COLO829 (cell line): ENCODE results near the gene OR52I1.

Experiments used
- DNase-seq: peaks from one replicate; pipeline ENCODE4 v3.0.0; 2012; ENCODE audit warnings: low spot score

The OR52I1 gene

DNA sequence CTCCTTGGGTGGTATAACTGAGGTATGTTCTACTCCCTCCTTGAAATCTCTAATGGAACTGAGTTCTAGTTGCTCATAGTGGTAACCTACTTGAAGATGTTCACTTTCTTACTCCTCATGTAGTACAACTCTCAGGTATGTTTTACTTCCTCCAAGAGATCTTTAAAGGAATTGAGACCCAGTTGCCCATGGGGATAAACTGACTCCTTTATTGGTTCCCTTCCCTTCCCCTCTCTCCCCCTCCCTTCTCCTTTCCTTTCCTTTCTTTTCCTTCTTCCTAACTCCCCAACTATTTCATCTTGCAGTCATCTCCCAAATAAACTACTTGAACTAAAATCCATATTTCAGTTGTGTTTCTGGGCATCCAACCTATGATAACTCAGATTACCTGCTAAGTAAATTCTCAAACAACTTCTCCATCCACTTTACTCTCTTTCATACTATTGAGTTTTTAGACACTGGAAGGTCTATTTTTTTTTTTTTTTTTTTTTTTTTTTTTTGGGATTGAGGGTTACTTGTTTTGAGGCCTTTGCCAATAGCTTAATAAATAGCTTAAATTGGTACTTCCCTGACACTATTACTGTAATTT, 22.1 kb downstream of the OR52I1 start:
- no peak for DNase-seq

DNA sequence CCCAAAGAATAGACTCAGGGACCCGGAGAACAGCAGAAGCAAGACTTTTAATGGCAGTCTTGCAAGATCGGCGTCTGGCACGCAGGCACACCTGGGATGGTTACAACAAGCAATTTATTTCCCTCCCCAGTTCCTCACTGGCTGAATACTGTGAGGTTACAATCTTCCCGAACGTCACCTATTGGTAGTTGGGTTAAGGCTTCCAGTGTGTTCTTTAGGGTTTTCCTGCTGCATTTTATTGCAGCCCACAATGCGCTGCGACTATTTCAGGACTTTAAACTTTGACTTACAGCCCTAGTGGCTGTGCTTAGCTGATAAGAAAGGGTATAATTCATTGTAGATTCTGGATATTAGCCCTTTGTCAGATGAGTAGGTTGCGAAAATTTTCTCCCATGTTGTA, 25.7 kb downstream of the OR52I1 start:
- no peak for DNase-seq

DNA sequence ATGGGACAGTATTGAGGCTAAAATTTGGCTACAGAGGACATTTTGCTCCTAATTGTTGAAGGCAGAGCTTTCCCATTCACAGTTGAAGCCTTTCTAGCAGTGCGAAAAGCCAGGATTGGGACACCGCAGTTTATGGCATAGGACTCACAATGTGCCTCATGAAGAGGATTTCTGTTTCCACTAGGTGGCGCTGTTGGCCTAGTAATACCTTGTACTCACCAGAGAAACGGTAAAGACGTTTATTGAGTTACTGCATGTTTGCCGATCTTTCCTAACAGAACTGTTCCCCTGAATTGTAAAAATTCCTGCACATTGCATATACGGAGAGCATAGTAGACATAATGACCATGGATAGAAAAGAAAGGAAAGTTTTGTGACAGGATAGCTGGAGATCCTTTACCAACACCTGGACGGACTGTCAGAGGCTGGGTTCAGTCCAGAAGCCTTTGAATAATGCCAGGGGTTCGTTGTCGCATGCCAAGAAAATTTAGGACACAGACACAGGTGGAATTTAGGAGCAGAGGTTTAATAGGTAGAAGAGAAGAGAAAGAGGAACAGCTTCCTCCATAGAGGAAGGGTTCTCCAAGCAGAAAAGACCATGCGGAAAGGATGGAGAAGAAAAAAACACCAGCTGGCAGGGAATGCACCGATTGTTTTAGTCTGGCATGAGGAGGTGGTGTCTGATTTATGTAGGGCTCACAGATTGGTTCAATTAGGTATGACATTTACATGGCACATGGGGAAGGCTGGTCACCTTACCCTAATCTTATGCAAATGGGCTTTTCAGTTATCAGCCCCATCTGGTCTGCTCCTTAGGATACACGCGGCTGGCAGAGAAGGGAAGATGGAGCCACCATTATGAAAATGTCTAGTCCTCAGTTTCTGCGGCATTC, 32.6 kb downstream of the OR52I1 start:
- peak; percentile 30 for DNase-seq

DNA sequence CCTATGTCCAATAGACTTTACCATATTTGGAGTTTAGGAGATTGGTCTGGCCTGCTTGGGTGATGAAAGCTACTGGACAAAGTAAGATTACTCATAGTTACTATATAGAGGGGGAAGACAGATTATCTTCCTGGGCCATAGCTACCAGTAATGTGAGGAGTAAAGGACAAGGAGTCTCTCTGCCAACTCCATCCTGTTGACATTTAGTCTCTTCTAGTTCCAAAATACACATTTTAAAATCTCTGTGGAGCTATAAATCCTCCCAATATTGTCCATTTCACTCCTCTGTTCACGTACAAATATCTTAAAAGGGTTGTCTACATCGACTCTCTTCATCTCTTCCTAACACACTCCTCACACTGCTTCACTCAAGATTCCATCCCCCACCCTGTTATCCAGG, 42.3 kb downstream of the OR52I1 start:
- no peak for DNase-seq

DNA sequence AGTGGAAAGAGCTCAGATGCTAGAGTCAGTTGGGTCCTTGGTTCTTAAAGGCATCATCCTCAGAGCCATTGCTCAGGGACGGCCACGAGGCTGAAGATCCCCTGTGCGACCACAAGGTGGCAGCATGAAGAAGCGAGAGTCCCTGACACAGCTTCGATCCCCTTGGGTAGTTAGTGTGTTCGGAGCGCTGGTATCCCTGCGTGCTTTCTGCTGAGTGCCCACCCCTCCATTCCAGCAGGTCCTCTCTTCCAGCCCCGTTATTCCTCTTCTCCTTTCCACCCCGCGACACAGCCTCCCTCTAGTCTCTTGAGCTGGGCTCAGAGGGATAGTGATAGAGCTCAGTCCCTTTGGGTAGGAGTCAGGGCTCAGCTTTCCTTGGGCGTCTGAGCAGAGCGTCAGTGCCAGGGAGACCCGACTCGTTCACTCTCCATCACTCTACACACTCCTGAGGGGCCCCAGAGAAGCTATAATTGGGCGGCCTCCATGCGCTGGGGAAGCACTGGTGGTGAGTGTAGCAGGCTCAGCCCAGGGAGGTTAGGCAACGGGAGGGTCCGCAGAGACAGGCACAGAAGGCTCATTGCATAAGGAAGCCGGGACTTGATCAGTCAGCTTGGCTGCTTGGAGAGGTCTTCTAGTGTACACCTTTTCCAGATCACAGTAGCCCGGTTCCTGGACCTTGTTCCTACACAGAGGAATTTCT, 43.3 kb downstream of the OR52I1 start, which contains the start of gene OR51D1:
Gene OR51D1 (plus strand): TSS at position 516 of the 700 bp plus-strand sequence. CDS start 2,314 bp downstream, outside the sequence.
- DNase-seq = peak; percentile 70

DNA sequence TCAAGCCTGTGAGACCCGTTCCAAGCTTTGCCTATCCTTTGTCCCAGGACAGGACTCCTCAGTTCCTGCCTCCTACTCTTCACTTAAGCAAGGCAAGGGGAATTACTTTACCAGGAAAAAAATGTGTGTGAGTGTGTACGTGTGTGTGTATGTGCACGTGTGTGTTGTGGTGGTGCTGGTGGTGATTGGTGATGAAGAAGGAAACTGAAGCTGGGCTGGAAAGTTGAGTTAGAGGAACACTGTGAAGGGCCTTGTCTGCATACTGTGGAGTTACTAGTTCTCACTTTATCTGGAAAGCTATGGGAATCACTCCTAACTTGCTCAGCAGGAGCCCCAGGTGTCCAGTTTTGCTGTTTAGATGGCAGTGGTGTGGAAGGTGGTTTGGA, 43.8 kb downstream of the OR52I1 start:
- DNase-seq = no peak

DNA sequence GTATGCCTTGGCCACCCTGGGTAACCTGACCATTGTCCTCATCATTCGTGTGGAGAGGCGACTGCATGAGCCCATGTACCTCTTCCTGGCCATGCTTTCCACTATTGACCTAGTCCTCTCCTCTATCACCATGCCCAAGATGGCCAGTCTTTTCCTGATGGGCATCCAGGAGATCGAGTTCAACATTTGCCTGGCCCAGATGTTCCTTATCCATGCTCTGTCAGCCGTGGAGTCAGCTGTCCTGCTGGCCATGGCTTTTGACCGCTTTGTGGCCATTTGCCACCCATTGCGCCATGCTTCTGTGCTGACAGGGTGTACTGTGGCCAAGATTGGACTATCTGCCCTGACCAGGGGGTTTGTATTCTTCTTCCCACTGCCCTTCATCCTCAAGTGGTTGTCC, 46.1 kb downstream of the OR52I1 start:
- no peak for DNase-seq

DNA sequence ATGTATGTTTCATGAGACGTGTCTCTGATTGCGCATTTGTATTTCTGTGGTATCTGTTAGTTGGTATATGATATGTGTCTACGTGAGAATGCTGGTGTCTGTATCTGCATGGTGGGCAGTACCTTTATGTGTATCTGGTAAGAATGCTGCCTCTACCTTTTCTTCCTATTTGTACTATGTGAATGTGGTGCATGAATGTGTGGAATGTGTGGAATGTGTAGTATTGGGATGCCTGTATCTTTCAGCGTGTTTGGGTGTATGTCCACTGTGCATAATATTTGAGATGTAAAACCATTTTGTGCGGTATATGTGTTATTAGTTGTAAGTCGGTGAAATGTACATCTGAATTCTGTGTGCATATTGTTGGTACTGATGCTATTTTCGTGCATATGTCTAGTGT, 47.7 kb downstream of the OR52I1 start:
- DNase-seq = no peak

DNA sequence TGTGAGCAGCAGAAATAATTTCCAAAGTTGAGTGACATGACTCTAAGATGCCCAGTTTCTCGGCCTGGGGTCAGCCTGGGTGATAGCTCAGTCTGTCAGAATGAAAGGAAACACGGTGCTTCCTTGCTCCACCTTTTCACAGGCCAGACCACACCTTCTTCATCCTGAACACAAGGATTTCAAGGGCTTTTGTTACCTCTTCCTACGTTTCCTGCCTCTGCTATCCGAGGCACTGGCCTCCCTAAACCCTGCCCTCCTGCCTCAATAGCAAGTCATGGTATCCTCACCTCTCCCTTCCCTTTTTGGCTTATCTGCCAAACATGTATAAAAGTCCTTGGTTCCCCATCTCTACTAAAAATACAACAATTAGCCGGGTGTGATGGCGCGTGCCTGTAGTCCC, 48.2 kb downstream of the OR52I1 start:
- no peak for DNase-seq

DNA sequence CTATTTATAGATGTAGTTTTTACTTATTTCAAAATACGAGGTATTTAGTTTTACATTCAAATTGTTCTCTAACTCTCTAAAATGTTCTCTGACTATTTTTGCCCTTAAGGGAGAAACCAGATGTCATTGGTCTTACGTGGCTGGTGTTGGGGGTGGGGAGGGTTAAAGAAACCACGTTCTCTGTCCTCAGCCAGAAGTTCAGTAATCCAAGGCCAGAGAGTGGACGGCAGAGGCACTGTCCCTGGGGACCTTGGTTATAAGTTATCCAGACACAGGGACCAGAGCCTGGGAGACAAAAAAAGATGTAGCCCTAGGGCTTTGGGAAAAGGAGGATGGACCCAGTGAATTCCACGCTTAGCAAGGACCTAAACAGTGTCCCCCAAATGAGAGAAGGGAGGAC, 49.2 kb downstream of the OR52I1 start:
- DNase-seq = no peak

DNA sequence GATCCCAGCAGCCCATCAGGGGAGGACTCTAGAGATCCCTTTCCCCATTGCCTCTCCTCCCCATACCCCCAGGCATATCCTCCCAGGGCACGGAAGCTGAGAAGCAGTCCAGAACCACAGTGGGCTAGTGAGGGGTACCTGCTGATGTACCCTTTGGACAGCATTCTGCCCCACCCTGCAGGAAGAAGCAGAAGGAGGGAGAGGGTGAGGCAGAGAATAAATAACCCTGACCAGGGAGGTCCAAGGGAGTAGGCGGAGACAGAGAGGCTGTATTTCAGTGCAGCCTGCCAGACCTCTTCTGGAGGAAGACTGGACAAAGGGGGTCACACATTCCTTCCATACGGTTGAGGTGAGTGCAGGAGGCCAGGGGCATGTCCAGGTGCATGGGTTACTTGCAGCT, 49.8 kb downstream of the OR52I1 start, which contains the start of gene OR51E1:
Gene OR51E1 (plus strand): TSS at position 301 of the 400 bp plus-strand sequence. CDS start 8,545 bp downstream, outside the sequence.
- no peak for DNase-seq

DNA sequence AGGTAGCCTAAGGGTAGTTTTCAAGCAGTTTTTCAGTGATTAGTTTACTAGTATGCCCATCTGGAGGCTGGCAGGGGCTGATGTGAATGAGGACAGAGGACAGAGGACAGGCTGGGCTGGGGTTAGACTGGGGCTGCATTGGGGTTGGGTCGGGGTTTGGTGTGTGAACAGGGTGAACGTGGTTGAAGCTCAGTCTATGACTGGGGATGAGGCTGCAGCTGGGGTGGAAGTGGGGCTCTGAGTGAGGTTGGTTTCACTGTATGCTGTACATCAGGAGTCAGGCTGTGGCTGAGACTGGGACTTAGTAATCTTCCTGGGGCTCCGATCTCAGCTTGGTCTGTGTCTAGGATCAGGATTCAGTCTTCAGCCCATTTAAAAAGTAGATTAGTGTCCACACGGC, 50.4 kb downstream of the OR52I1 start:
- no peak for DNase-seq
